GM11168 (cell line): ENCODE results near the gene RASSF10.
"Not testable (repeated sequence)": the region's sequence is repeated elsewhere in the genome, so short reads cannot be mapped to it uniquely, and the experiment has no call there.

Experiments used
- in situ Hi-C: fragments of 300-500 bp; cut with MboI; formaldehyde crosslinking; loops from one replicate; pipeline ENCODE4 v1.12.0; 2022; ENCODE audit warnings: low sequenced_read_pairs; ENCODE audit not compliant: unreplicated experiment

Gene RASSF10

GRCh38 chr11:13013054-13013488 lies 4.0 kb downstream of the RASSF10 start:
- in situ Hi-C loops: no loop called here

GRCh38 chr11:13015753-13016152 lies 6.6 kb downstream of the RASSF10 start:
- in situ Hi-C loops: no loop called here

- in situ Hi-C loops: no loop called here
Measured at GRCh38 chr11:13016415-13016814, 7.3 kb downstream of the RASSF10 start.

GRCh38 chr11:13019313-13019712 lies 10.2 kb downstream of the RASSF10 start:
- in situ Hi-C loops: no loop called here

GRCh38 chr11:13023423-13023822 lies 14.3 kb downstream of the RASSF10 start:
- in situ Hi-C loops: no loop called here

- in situ Hi-C loops: no loop called here
Measured at GRCh38 chr11:13026722-13027121, 17.6 kb downstream of the RASSF10 start.

GRCh38 chr11:13028322-13028721 lies 19.2 kb downstream of the RASSF10 start:
- in situ Hi-C loops: no loop called here

GRCh38 chr11:13029872-13030271 lies 20.8 kb downstream of the RASSF10 start:
- in situ Hi-C loops: no loop called here

- in situ Hi-C loops: no loop called here
Measured at GRCh38 chr11:13030857-13031256, 21.7 kb downstream of the RASSF10 start.

GRCh38 chr11:13031349-13031748 lies 22.2 kb downstream of the RASSF10 start:
- in situ Hi-C loops: no loop called here

GRCh38 chr11:13033760-13034533 lies 24.8 kb downstream of the RASSF10 start:
- in situ Hi-C loops: no loop called here

GRCh38 chr11:13035711-13036110 lies 26.6 kb downstream of the RASSF10 start:
- in situ Hi-C loops: no loop called here

GRCh38 chr11:13036235-13036634 lies 27.1 kb downstream of the RASSF10 start:
- in situ Hi-C loops: no loop called here

GRCh38 chr11:13038366-13038765 lies 29.2 kb downstream of the RASSF10 start:
- in situ Hi-C loops: no loop called here

- in situ Hi-C loops: no loop called here
Measured at GRCh38 chr11:13039126-13039525, 30.0 kb downstream of the RASSF10 start.

GRCh38 chr11:13040969-13041561 lies 31.9 kb downstream of the RASSF10 start:
- in situ Hi-C loops: no loop called here

- in situ Hi-C loops: no loop called here
Measured at GRCh38 chr11:13042873-13043342, 33.8 kb downstream of the RASSF10 start.

GRCh38 chr11:13043912-13044628 lies 35.0 kb downstream of the RASSF10 start:
- in situ Hi-C loops: no loop called here

GRCh38 chr11:13045089-13045488 lies 36.0 kb downstream of the RASSF10 start:
- in situ Hi-C loops: not testable (repeated sequence)

GRCh38 chr11:13045734-13046133 lies 36.6 kb downstream of the RASSF10 start:
- in situ Hi-C loops: no loop called here
